Uterus (tissue), 2 donors: ENCODE measurements around the gene TOMT.

Experiments used
- POLR2A ChIP-seq, 2 donors: fragments of 450-650 bp; IDR thresholded peaks; one replicate each; pipeline ENCODE4 v1.6.1; 2016; ENCODE audit warnings: antibody characterized with exemption in 2 of 2, mild to moderate bottlenecking in 1 of 2, moderate library complexity in 1 of 2
- TF ChIP-seq, protein P1 (sequence below), 4 experiments: fragments of 200-600 bp in 2 of 4; fragments of 450-650 bp in 2 of 4; sonication (generic) in 2 of 4; IDR thresholded peaks; one replicate each; pipeline ENCODE4 v1.5.1; 2016 to 2019; ENCODE audit warnings: antibody characterized with exemption in 4 of 4, mild to moderate bottlenecking in 2 of 4, moderate library complexity in 1 of 4

DNA sequence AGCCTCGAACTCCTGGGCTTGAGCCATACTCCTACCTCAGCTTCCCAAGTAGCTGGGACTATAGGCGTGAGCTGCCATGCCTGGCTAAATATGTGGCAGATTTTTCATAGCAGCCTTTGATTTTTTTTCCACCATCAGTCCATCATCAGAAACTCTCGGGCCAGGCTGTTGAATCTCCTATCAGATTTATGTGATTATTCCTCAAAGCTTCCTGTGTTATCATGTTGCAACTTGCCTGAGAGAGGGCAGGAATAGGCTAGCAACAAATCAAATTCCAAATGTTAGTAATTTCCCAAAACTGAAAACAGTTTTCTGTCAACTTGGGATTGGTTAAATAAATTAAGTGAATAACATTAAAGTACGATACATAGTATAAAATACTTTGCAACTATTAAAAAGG, 21.6 kb upstream of the TOMT start:
- TF ChIP-seq, protein P1, sequence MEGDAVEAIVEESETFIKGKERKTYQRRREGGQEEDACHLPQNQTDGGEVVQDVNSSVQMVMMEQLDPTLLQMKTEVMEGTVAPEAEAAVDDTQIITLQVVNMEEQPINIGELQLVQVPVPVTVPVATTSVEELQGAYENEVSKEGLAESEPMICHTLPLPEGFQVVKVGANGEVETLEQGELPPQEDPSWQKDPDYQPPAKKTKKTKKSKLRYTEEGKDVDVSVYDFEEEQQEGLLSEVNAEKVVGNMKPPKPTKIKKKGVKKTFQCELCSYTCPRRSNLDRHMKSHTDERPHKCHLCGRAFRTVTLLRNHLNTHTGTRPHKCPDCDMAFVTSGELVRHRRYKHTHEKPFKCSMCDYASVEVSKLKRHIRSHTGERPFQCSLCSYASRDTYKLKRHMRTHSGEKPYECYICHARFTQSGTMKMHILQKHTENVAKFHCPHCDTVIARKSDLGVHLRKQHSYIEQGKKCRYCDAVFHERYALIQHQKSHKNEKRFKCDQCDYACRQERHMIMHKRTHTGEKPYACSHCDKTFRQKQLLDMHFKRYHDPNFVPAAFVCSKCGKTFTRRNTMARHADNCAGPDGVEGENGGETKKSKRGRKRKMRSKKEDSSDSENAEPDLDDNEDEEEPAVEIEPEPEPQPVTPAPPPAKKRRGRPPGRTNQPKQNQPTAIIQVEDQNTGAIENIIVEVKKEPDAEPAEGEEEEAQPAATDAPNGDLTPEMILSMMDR (IDR thresholded peaks at IDR 0.05), result no peak
- TF ChIP-seq POLR2A (IDR thresholded peaks at IDR 0.05), result no peak
